GM12873 (cell line): ENCODE data around the gene N4BP3.
A peak's percentile ranks its signal among the peaks of the same experiment; 100 is the strongest.

Experiments
- CTCF ChIP-seq: IDR thresholded peaks from 2 replicates; pipeline ENCODE4 v1.5.1; 2012; ENCODE audit warnings: low read depth, mild to moderate bottlenecking, moderate library complexity, low read length, control low read depth; ENCODE audit not compliant: insufficient read depth; ENCODE audit errors: missing control alignments

N4BP3 gene

GRCh38 chr5:178141550-178141949 lies 28.2 kb downstream of the N4BP3 start:
- no peak for TF ChIP-seq CTCF

- TF ChIP-seq CTCF, result no peak
Observed at GRCh38 chr5:178142642-178143041, 29.3 kb downstream of the N4BP3 start.

DNA sequence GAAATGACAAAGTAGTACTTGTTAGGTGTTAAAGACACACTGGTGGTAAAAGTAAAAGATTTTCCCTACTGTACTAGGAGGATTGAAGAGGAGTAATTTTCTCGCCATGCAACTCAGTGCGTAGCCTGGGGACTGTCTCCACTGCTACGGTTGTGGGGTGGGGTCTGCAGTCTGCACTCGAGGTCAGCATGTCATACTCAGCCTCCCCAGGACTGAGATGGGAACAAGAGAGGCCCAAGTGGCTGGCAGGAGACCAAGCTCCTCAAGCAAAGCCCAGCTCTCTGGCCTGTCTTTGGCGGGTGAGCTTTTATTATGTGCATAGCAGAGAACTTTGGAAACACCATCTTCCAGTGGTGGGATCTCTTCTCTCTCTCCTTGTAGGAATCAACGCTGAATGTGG lies 29.9 kb downstream of the N4BP3 start:
- no peak for TF ChIP-seq CTCF

- no peak for TF ChIP-seq CTCF
Observed at GRCh38 chr5:178143901-178144300, 30.6 kb downstream of the N4BP3 start.

DNA sequence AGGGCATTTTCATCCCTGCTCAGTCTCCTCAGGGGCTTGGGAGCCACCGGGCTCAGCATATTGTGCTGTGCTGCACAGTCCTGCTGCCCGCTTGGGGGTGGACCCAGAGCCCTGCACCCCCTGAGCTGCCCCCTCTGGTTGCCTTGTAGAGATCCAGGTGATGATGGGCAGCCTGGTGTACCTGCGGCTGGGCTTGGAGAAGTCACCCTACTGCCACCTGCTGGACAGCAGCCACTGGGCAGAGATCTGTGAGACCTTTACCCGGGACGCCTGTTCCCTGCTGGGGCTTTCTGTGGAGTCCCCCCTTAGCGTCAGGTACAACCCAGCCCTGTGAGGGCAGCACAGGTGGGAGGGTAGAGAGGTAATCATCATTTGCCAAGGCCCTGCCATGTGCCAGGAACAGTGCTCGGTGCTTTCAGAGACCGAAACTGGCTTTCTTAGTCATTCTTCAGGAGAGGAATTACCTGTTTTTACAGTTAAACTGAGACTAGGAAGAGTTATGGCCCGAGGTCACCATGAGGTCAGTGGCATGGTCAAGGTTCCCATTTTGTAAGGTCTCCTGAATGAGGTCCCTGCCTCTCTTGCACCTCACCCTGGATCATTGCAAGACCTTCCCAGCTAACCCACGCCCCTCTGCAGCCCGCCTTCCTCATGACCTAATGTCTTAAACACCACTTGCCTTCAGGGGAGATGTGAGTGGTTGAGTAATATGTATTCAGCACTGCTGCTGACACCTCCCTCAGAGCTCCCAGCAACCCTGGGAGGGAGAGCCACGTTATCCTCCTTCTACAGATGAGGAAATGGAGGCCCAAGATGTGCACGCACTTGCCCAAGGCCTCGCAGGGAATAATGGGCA lies 32.9 kb downstream of the N4BP3 start:
- peak; percentile 91 for TF ChIP-seq CTCF

DNA sequence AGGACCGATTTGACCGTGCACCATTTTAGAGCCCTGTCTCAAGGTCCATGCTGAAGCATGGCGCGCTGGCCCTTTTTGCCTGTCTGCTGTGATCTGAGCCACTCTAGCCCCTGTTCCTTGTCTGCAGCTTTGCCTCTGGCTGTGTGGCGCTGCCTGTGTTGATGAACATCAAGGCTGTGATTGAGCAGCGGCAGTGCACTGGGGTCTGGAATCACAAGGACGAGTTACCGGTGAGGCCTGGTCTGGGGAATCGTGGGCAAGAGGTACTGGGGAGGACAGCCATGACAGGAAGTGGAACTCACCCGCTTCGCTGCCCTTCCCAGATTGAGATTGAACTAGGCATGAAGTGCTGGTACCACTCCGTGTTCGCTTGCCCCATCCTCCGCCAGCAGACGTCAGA lies 34.1 kb downstream of the N4BP3 start:
- no peak for TF ChIP-seq CTCF

DNA sequence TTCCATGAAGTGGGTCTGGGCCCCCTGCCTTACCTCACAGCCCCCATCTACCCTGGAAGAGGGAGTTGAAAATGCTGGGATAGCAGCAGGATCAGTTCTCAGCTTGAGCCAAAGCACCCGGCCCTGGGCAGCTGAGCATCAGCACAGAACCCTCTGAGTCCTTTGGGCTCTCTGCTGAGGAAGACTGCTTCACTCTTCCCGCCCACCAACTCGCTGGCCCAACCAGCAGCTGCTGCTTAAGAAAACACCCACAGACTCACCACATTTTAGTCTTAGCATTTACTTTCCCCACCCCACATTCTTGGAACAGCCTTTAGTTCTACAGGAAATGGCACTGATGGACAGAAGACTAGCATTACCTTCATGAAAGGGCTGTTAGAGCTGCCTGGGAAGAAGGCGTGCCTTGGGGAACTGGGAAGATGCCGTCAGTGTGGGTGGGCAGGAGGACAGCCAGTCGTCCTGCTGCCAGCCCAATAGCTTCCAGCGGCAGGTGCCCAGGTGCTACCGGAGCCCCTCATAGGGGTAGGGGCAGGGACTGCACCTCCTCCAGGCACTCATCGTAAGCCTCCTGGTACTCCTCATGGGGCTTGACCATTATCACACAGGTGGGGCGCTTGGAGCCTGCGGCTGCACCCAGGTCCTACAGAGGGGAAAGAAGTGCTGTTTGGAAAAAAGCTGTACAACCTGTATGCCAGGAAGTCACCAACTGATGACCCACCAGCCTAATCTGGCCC lies 36.0 kb downstream of the N4BP3 start:
- TF ChIP-seq CTCF, result no peak
